ENCODE measurements around the gene CBLN3. TPM values are rescaled to one million over a fixed set of nuclear protein-coding genes. Genes with fewer than 3 reads are reported as not detected.
A peak's percentile ranks its signal among the peaks of the same experiment; 100 is the strongest.

The CBLN3 gene
- total RNA-seq, 4 donors from 2014 or later: 0.79 to 9.7 (median 1.6) TPM

DNA sequence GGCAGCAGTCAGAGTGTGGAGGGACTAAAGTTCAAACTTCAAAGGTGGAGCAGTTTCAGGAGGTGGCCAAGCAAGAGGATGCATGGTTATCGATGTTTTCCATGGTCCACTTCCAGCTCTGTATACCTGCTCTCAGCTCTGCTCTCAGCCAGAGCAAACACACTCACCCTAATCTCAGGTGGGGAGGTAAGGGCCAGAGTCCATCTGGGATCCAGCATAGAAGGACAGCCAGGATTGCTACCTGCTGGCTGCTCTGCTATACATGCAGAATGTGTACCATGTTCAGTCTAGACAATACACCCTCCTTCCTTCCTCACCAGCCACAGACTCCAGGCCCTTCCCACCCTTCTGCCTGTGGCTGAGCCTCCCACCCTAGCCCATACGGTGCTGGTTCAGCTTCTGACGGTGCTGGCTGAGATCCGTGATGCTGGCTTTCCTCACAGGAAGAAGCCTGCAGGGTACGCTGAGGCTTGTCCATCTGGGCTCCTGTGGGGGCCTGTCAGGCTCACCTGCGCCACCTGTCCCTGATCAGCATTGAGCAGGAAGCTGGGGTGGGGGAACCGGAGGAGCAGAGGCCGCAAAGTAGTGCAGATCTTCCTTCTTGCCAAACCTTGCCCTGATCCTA, 2.4 kb downstream of the CBLN3 start:
- in situ Hi-C loops (cut with MboI; ENCODE audit: low pct_ligation_motif_present in 1 of 4, low pct_unique_long_range_greater_than_20kb in 1 of 4, low sequenced_read_pairs in 3 of 4): loop anchor here in 3 of 4 donors (25.0 kb wide), 2 partner anchors 90 to 190 kb away; partner anchors contain the start of genes GMPR2 (in 3 of the 3), NEDD8 (in 3 of the 3), TINF2 (in 3 of the 3) and ADCY4 (in 1 of the 3)
- peak overlapping the region; percentile 75 to 92 (median 83) for H3K27ac ChIP-seq
- TF ChIP-seq, protein P1, sequence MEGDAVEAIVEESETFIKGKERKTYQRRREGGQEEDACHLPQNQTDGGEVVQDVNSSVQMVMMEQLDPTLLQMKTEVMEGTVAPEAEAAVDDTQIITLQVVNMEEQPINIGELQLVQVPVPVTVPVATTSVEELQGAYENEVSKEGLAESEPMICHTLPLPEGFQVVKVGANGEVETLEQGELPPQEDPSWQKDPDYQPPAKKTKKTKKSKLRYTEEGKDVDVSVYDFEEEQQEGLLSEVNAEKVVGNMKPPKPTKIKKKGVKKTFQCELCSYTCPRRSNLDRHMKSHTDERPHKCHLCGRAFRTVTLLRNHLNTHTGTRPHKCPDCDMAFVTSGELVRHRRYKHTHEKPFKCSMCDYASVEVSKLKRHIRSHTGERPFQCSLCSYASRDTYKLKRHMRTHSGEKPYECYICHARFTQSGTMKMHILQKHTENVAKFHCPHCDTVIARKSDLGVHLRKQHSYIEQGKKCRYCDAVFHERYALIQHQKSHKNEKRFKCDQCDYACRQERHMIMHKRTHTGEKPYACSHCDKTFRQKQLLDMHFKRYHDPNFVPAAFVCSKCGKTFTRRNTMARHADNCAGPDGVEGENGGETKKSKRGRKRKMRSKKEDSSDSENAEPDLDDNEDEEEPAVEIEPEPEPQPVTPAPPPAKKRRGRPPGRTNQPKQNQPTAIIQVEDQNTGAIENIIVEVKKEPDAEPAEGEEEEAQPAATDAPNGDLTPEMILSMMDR (IDR thresholded peaks at IDR 0.05): no peak
- TF ChIP-seq EP300 (IDR thresholded peaks at IDR 0.05; ENCODE audit: low read depth) (no peak), POLR2AphosphoS5 (IDR thresholded peaks at IDR 0.05) (peak in 2 of 3 donors; percentile 52 to 68), POLR2A (IDR thresholded peaks at IDR 0.05) (peak; percentile 35)
- no peaks in the 10 kb centered on the region for H3K9me3 ChIP-seq
- peak; percentile 65 for DNase-seq
- no peaks in the 10 kb centered on the region for H3K36me3 ChIP-seq
- H3K4me3 ChIP-seq: no peak overlapping the region
- intact Hi-C loops (cut with DNase I; ENCODE audit: low total_unique reads): no loop called here
- H3K4me1 ChIP-seq: peaks cover 30 to 81% (median 66%) of the 10 kb centered on the region in 4 donors
- WGBS, 2 donors (ENCODE audit: low coverage in 1 of 2): 39 to 80% methylated on average over 1 to 8 of the region's 8 CpGs
- no peaks in the 10 kb centered on the region for H3K27me3 ChIP-seq

DNA sequence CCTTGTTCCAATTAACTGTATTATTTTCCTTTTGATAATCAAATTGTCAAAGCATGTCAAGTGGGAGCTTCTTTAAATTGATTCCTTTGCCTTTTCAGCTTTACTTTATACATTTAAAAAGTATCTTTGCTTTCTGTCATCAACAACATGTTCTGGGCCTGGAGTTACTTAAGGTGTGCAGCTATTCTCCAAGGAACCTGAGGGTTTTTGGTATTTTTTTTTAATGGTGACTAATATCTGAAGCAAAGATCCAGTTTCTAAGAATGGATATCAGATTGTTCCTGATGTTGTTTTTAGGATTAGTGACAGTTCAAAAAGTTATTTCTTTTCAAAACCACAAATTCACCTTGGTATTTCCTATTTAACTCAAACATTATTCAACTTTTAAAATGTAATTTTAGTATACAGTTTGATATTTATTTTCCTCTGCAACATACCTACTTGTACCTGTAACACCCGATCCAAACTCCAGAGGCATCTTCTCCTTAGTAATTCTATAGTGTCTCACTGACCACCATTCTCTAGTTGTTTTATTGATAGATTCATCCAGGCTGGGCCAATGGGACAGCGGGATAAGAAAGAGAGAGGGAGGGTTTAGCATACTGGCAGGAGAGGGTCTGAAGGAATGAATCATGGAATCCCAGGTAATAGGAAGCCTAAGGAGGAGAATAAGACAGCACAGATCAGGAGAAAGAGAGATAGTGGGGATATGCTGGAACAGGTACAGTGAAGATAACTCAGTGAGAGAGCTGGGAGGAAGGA, 3.1 kb downstream of the CBLN3 start:
- DNase-seq: no peak
- H3K27me3 ChIP-seq: no peaks in the 10 kb centered on the region
- H3K9me3 ChIP-seq: no peaks in the 10 kb centered on the region
- intact Hi-C loops (cut with DNase I; ENCODE audit: low total_unique reads) (no loop called here), in situ Hi-C loops (cut with MboI; ENCODE audit: low pct_ligation_motif_present in 1 of 4, low pct_unique_long_range_greater_than_20kb in 1 of 4, low sequenced_read_pairs in 3 of 4) (loop anchor here in 3 of 4 donors (25.0 kb wide), 2 partner anchors 89 to 189 kb away; partner anchors contain the start of genes GMPR2 (in 3 of the 3), NEDD8 (in 3 of the 3), TINF2 (in 3 of the 3) and ADCY4 (in 1 of the 3))
- peaks cover 27 to 75% (median 60%) of the 10 kb centered on the region in 4 donors for H3K4me1 ChIP-seq
- peak overlapping the region; percentile 75 to 92 (median 83) for H3K27ac ChIP-seq
- no peak for TF ChIP-seq POLR2A (IDR thresholded peaks at IDR 0.05)
- TF ChIP-seq, protein P1 (IDR thresholded peaks at IDR 0.05): no peak
- 43 to 57% methylated on average over 2 of the region's 2 CpGs for WGBS, 2 donors (ENCODE audit: low coverage in 1 of 2)
- no peaks in the 10 kb centered on the region for H3K36me3 ChIP-seq
- no peak overlapping the region for H3K4me3 ChIP-seq

DNA sequence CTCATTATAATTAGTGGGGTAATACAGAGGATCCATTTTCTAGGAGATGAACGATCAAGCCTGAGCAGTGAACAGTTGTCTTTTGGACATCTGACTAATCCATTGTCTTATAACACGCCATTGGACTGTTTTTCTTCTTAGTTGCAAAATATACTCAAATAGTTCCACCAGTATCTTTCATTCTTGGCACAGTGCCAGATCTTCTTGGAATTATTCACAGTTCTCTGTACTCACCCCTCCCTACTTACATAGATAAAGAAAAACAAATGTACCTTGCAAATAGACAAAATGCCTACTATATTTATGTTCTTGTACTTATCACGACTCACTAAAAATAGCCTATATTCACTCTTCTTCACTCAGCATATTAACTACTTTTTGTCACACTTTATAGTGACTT, 3.8 kb downstream of the CBLN3 start:
- no peaks in the 10 kb centered on the region for H3K27me3 ChIP-seq
- no peaks in the 10 kb centered on the region for H3K9me3 ChIP-seq
- H3K4me1 ChIP-seq: peaks cover 22 to 68% (median 54%) of the 10 kb centered on the region in 4 donors
- H3K36me3 ChIP-seq: no peaks in the 10 kb centered on the region
- TF ChIP-seq, protein P1 (IDR thresholded peaks at IDR 0.05): no peak
- no peak for TF ChIP-seq POLR2AphosphoS5 (IDR thresholded peaks at IDR 0.05)
- H3K27ac ChIP-seq: peak overlapping the region; percentile 75 to 92 (median 83)
- intact Hi-C loops (cut with DNase I; ENCODE audit: low total_unique reads) (no loop called here), in situ Hi-C loops (cut with MboI; ENCODE audit: low pct_ligation_motif_present in 1 of 4, low pct_unique_long_range_greater_than_20kb in 1 of 4, low sequenced_read_pairs in 3 of 4) (loop anchor here in 3 of 4 donors (25.0 kb wide), 2 partner anchors 88 to 188 kb away; partner anchors contain the start of genes GMPR2 (in 3 of the 3), NEDD8 (in 3 of the 3), TINF2 (in 3 of the 3) and ADCY4 (in 1 of the 3))
- DNase-seq: no peak
- H3K4me3 ChIP-seq: no peak overlapping the region
- 37 to 40% methylated on average over 3 of the region's 3 CpGs for WGBS, 2 donors (ENCODE audit: low coverage in 1 of 2)
